Neural crest cell (in vitro differentiated cells): Measurements from ENCODE around the gene TMEM161A. TPM values are rescaled to one million over a fixed set of nuclear protein-coding genes. Genes with fewer than 3 reads are reported as not detected.

Experiments
- DNase-seq: peaks from one replicate; pipeline ENCODE4 v3.0.0; 2021; ENCODE audit warnings: low read depth, mixed read lengths, low spot score
- H3K27ac Mint-ChIP-seq: one replicate; pipeline ENCODE4 v1.8.0; 2021; ENCODE audit warnings: mild to moderate bottlenecking, mixed read lengths; ENCODE audit not compliant: unreplicated experiment
- H3K27me3 Mint-ChIP-seq: 2 replicates; pipeline ENCODE4 v1.8.0; 2021; ENCODE audit warnings: low read depth, mild to moderate bottlenecking, mixed read lengths
- H3K36me3 Mint-ChIP-seq: 2 replicates; pipeline ENCODE4 v1.8.0; 2021; ENCODE audit warnings: low read depth, mild to moderate bottlenecking, mixed read lengths
- H3K4me1 Mint-ChIP-seq: 2 replicates; pipeline ENCODE4 v1.8.0; 2021; ENCODE audit warnings: mixed read lengths
- H3K4me3 Mint-ChIP-seq: one replicate; pipeline ENCODE4 v1.8.0; 2021; ENCODE audit warnings: mild to moderate bottlenecking, mixed read lengths
- H3K9me3 Mint-ChIP-seq: 2 replicates; pipeline ENCODE4 v1.8.0; 2021; ENCODE audit warnings: mixed read lengths
- CTCF ChIP-seq: fragments of 200-600 bp; sonication (generic); conservative IDR thresholded peaks from 2 replicates; pipeline ENCODE4 v1.5.0; 2021; ENCODE audit warnings: antibody characterized with exemption, mild to moderate bottlenecking
- total RNA-seq: library from RNA; stranded (reverse); gene quantifications from 2 replicates; pipeline ENCODE4 v1.2.1, GENCODE V29; 2021

TMEM161A gene
- total RNA-seq, 1 donor from 2014 or later: 44.8 TPM

- TF ChIP-seq CTCF: no peak
- Mint-ChIP-seq H3K9me3 (no peaks in the 10 kb centered on the region), H3K27me3 (no peaks in the 10 kb centered on the region), H3K36me3 (no peaks in the 10 kb centered on the region), H3K4me3 (no peak overlapping the region), H3K4me1 (no peaks in the 10 kb centered on the region), H3K27ac (no peak overlapping the region)
- no peak for DNase-seq
Observed at GRCh38 chr19:19081642-19082151, 56.6 kb downstream of the TMEM161A start.

- Mint-ChIP-seq H3K27ac (no peak overlapping the region), H3K36me3 (no peaks in the 10 kb centered on the region), H3K4me3 (no peak overlapping the region), H3K4me1 (no peaks in the 10 kb centered on the region), H3K27me3 (no peaks in the 10 kb centered on the region), H3K9me3 (no peaks in the 10 kb centered on the region)
- no peak for DNase-seq
- no peak for TF ChIP-seq CTCF
Observed at GRCh38 chr19:19079571-19079970, 58.7 kb downstream of the TMEM161A start.

- H3K27me3 Mint-ChIP-seq: no peaks in the 10 kb centered on the region
- H3K27ac Mint-ChIP-seq: no peak overlapping the region
- no peak for DNase-seq
- H3K4me3 Mint-ChIP-seq: no peak overlapping the region
- no peaks in the 10 kb centered on the region for H3K4me1 Mint-ChIP-seq
- no peaks in the 10 kb centered on the region for H3K36me3 Mint-ChIP-seq
- no peak for TF ChIP-seq CTCF
- H3K9me3 Mint-ChIP-seq: no peaks in the 10 kb centered on the region
Observed at GRCh38 chr19:19078801-19079200, 59.5 kb downstream of the TMEM161A start.

- no peaks in the 10 kb centered on the region for H3K36me3 Mint-ChIP-seq
- H3K4me1 Mint-ChIP-seq: no peaks in the 10 kb centered on the region
- DNase-seq: no peak
- H3K27ac Mint-ChIP-seq: no peak overlapping the region
- no peaks in the 10 kb centered on the region for H3K9me3 Mint-ChIP-seq
- H3K27me3 Mint-ChIP-seq: no peaks in the 10 kb centered on the region
- H3K4me3 Mint-ChIP-seq: no peak overlapping the region
- no peak for TF ChIP-seq CTCF
Observed at GRCh38 chr19:19077103-19077502, 61.2 kb downstream of the TMEM161A start.

GRCh38 chr19:19076476-19076875 lies 61.8 kb downstream of the TMEM161A start:
- DNase-seq: no peak
- TF ChIP-seq CTCF: no peak
- Mint-ChIP-seq H3K9me3 (no peaks in the 10 kb centered on the region), H3K36me3 (no peaks in the 10 kb centered on the region), H3K27me3 (no peaks in the 10 kb centered on the region), H3K4me3 (no peak overlapping the region), H3K27ac (no peak overlapping the region), H3K4me1 (no peaks in the 10 kb centered on the region)

GRCh38 chr19:19075126-19075525 lies 63.2 kb downstream of the TMEM161A start:
- Mint-ChIP-seq H3K27ac (no peak overlapping the region), H3K36me3 (no peaks in the 10 kb centered on the region), H3K4me1 (no peaks in the 10 kb centered on the region), H3K9me3 (no peaks in the 10 kb centered on the region), H3K27me3 (no peaks in the 10 kb centered on the region), H3K4me3 (no peak overlapping the region)
- no peak for DNase-seq
- TF ChIP-seq CTCF: no peak
